Measurements from ENCODE around the gene SDF4.

DNA sequence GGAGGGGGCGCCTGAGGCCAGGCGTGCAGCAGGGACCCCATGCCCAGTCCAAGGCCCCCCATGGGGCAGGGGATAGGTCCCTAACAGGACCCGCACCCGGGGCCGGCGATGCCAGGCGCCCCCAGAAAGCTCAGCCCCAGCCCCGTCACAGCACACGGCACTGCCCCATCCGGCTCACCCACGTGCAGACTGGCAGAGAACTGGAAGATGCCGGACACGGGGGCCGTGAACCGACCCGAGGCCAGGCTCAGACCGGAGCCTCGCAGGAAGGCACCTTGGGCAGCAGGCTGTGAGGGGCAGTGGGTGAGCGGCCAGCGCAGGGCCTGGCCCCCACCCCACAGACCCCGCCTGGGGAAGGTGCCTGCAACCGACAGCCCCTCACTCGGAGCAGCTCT, 11.5 kb upstream of the SDF4 start:
- TF ChIP-seq POLR2AphosphoS5 (IDR thresholded peaks at IDR 0.05) (no peak), POLR2A (IDR thresholded peaks at IDR 0.05) (no peak)

Data from upper lobe of left lung (tissue), 4 donors.